ENCODE data around the gene EIF5A2.

The EIF5A2 gene

DNA sequence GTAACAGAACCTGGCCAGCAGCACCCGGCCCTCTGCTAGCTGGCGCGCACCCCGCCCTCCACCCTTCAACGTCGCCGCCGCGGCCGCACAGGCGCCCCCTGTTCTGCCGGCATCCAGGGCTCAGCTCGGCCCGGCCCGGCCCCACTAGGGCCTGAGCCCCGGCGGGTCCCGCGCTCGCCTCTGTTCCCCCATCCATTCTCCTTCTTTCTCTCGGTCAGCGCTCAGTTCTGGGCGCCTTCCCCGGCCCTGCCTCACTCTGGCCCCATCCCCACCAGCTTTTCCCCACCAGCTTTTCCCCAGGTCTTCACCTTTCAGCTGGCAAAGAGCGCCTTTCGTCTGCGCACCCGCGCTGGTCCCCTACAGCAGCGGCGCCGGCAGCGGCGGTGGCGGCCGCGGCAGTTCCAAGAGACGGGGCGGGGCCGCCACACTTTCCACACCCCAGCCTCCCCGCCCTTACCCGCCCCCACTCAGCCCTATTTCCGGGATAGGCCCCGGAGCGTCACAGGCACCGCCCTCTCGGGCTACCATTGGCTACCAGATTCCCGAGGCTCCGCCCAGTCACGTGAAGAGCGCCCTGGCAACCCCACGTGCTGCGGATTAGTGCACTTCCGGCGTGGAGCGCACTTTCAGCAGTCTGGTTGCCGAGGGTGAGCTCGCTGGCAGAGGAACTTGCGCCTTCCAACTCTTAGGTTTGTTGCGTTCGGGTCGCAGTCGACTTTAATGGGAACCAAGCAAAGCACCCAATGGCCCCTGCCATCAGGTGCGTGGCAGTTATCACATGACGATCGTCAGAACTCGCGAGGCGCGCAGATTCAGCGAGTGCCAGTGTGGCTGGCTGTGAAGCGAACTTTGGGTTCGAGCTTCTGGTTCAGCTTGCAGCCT, at the start of gene EIF5A2:
Gene EIF5A2 (minus strand): TSS at position 403 of the 882 bp plus-strand sequence. CDS start 831 bp downstream, outside the sequence.
- H3K4me3 ChIP-seq (replicated peaks; ENCODE audit: low read depth, low read length) = peak within 1 kb of the TSS; percentile 51
- TF ChIP-seq, protein P1, sequence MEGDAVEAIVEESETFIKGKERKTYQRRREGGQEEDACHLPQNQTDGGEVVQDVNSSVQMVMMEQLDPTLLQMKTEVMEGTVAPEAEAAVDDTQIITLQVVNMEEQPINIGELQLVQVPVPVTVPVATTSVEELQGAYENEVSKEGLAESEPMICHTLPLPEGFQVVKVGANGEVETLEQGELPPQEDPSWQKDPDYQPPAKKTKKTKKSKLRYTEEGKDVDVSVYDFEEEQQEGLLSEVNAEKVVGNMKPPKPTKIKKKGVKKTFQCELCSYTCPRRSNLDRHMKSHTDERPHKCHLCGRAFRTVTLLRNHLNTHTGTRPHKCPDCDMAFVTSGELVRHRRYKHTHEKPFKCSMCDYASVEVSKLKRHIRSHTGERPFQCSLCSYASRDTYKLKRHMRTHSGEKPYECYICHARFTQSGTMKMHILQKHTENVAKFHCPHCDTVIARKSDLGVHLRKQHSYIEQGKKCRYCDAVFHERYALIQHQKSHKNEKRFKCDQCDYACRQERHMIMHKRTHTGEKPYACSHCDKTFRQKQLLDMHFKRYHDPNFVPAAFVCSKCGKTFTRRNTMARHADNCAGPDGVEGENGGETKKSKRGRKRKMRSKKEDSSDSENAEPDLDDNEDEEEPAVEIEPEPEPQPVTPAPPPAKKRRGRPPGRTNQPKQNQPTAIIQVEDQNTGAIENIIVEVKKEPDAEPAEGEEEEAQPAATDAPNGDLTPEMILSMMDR (IDR thresholded peaks at IDR 0.05; ENCODE audit: low read depth, low read length, missing control alignments) = no peak

DNA sequence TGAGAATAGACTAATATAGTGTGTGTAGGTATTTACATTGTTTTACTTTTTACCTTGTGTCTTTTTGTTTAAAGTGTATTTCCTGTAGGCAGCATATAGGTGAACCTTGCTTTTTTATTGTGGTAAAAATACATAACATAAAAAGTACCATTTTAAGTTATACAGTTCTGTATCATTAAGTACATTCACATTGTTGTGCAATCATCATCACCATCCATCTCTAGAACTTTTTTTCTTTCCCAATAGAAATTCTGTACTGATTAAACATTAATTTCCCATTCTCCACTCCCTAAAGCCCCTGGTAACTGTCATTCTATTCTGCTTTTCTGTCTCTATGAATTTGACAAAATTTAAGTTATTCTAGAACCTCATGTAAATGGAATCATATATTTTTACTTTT, 48.2 kb upstream of the EIF5A2 start:
- TF ChIP-seq, protein P1 (IDR thresholded peaks at IDR 0.05; ENCODE audit: low read depth, low read length, missing control alignments) = no peak
- DNase-seq (ENCODE audit: extremely low read depth, low read depth) = no peak
- H3K4me3 ChIP-seq (replicated peaks; ENCODE audit: low read depth, low read length) = no peak overlapping the region

More for the DNA sequence above, at the start of gene EIF5A2:
- peak; percentile 94 for DNase-seq (ENCODE audit: extremely low read depth, low read depth)

DNA sequence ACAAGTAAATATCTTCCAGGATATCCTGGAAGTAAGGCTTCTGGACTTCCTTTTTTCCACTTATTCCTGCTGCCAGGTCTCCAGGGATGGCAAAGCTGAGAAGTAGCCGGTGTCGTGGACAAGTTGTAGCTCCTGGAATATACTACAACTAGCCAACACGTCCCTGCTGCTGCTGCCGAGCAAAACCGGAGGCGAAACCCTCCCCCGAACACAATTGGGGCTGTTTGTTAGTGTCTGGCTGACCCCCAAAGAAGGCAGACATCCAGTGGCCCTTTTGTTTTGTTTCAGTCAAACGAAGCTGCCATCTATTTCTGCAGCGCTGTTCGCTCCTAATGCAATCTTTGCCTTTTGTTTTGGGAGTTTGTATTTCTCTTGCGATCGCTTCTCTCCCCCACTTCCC, 45.3 kb upstream of the EIF5A2 start:
- H3K4me3 ChIP-seq (replicated peaks; ENCODE audit: low read depth, low read length) = no peak overlapping the region
- DNase-seq (ENCODE audit: extremely low read depth, low read depth) = no peak
- TF ChIP-seq, protein P1 (IDR thresholded peaks at IDR 0.05; ENCODE audit: low read depth, low read length, missing control alignments) = no peak

DNA sequence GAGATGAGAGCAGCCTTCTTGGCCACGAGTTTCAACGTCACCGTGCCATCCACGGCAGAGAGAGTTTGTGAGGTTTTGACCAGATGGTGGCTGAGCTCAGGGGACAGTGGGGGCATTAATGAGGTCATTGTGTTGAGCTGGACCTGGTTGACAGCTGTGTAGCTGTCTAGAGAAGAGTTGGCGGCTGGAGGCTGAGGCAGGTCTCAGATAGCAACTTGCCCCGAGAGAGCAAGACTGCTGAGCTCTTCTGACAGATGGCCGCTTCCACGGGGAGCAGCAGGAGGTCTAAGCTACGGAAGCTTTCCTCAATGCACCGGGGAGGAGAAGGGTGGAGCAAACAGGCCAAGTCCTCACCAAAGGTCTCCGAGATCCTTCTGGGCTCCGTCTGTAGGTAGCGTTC, 44.8 kb upstream of the EIF5A2 start:
- TF ChIP-seq, protein P1 (IDR thresholded peaks at IDR 0.05; ENCODE audit: low read depth, low read length, missing control alignments) = no peak
- DNase-seq (ENCODE audit: extremely low read depth, low read depth) = no peak
- no peak overlapping the region for H3K4me3 ChIP-seq (replicated peaks; ENCODE audit: low read depth, low read length)

DNA sequence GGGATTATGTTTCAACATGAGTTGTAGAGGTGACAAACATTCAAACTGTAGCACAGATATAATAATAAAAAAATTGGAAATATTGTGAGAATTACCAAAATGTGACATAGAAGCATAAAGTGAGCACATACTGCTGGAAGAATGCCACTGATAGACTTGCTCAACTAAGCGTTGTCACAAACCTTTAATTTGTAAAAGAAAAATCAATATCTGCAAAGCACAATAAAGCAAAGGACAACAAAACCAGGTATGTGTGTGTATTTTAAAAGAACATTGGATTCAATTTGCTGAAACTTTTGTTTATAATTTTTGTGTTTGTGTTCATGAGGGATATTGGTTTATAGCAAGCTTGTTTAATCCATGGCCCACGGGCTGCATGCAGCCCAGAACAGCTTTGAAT, 40.8 kb upstream of the EIF5A2 start:
- TF ChIP-seq, protein P1 (IDR thresholded peaks at IDR 0.05; ENCODE audit: low read depth, low read length, missing control alignments) = no peak
- DNase-seq (ENCODE audit: extremely low read depth, low read depth) = no peak
- no peak overlapping the region for H3K4me3 ChIP-seq (replicated peaks; ENCODE audit: low read depth, low read length)

DNA sequence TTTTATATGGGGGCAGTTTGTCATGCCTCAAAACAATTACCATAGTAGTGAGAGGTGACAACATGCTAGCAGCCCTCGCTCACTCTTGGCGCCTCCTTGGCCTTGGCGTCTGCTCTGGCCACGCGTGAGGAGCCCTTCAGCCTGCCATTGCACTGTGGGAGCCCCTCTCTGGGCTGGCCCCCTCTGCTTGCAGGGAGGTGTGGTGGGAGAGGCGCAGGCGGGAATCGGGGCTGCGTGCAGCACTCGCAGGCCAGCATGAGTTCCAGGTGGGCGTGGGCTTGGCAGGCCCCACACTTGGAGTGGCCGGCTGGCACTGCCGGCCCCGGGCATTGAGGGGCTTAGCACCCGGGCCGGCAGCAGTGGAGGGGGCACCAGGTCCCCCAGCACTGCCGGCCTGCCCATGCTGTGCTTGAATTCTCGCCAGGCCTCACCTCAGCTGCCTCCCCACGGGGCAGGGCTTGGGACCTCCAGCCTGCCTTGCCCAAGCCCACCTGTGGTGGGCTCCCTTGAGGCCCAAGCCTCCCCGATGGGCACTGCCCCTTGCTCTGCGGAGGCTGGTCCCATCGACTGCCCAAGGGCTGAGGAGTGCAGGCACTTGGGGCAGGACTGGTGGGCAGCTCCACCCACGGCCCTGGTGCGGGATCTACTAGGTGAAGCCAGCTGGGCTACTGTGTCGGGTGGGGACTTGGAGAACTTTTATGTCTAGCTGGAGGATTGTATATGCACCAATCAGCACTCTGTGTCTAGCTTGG, 38.8 kb upstream of the EIF5A2 start:
- H3K4me3 ChIP-seq (replicated peaks; ENCODE audit: low read depth, low read length) = no peak overlapping the region
- no peak for DNase-seq (ENCODE audit: extremely low read depth, low read depth)
- TF ChIP-seq, protein P1 (IDR thresholded peaks at IDR 0.05; ENCODE audit: low read depth, low read length, missing control alignments) = no peak

All from HFF-Myc (cell line).